Raji (cell line): ENCODE measurements around the gene MACF1.

Source experiments
- POLR2A ChIP-seq: IDR thresholded peaks from 2 replicates; pipeline ENCODE4 v1.6.1; 2011; ENCODE audit warnings: low read depth, low read length, control low read depth; ENCODE audit not compliant: insufficient read depth

The MACF1 gene

GRCh38 chr1:39173995-39174380 lies 30.5 kb upstream of the MACF1 start:
- no peak for TF ChIP-seq POLR2A

GRCh38 chr1:39174390-39175081 lies 30.0 kb upstream of the MACF1 start:
- TF ChIP-seq POLR2A, result no peak

DNA sequence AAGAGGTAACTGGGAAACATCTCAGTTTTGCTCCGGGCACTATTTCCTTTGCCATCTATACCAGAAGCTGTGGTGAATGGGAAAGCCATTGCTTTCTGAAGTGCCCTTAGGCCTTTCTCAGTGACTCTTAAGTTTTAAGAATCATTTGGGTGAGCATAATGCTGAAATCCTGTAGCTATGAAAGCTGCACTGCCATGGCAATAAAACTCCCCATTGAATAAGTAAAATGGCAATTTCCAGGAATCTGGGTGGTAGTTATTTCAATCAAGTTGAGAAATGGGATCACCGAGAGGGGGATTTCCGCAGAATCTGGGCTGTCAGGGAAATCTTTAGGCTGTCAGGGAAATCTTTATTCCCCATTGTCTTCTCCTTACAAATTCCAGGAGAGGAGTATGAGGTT lies 26.8 kb upstream of the MACF1 start:
- TF ChIP-seq POLR2A, result no peak

DNA sequence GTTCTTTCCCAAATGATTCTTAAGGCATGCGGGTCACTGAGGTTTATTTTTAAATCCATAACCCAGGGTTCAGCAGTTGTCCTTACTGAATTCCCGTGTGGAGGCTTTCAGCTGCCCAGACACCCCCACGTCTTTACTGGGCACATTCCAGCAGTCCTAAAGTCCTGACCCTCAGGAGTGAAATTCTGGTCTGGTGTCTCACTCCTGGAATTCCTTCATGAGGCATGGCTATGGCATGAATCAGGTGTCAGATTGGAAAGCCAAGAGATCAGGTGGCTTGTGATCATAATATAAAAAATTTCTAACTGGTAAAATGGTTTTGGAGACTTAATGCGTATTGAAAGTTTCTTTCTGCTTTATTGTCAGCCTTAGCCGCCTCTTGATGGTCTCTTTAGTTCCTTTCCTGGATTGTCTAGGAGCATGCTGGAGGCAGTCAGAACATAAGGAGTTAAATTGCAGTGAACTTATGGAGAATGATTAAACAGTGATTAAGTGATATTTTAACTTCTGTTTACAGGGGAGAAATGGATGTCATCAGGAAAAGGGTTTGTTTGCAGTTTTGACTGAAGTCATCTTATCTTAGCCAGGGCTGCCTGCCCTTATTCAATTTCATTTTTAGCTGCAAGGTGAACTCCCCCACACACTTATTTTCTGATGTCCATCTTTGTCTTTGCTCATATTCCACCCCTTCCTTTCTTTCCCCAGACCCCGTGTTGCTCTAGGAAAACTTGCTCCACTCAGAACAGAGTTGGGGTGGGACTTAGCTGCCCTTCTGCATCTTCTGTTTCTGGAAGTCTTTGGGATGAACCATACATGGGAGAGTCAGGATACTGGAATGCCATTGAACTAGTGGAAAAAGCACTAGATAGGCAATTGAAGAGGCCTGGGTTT lies 25.7 kb upstream of the MACF1 start:
- TF ChIP-seq POLR2A, result no peak

DNA sequence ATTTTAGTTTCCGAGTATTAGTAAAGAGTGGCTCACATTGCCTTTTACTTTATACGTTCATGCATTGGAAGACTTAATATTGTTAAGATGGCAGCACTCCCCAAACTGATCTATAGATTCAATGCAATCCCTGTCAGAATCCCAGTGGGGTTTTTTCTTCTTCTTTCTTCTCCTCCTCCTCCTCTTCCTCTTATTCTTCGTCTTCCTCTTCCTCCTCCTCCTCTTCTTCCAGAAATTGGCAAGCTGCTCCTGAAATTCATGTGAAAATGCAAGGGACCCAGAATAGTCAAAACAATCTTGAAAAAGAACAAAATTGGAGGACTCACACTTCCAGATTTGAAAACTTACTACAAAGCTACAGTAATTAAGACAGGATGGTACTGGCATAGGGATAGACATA lies 23.2 kb upstream of the MACF1 start:
- no peak for TF ChIP-seq POLR2A

DNA sequence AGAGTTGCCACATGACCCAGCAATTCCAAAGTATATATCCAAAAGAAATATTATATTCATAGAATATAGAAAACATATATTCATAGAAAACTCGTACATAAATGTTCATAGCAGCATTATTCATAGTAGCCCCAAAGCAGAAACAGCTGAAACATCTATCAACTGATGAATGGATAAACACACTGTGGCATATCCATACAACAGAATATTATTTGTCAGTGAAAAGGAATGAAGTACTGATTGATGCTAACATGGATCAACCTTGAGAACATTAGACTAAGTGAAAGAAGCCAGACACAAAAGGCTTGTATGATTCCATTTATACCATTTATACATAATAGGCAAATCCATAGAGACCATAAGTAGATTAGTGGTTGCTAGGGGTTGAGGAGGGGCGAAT lies 21.7 kb upstream of the MACF1 start:
- TF ChIP-seq POLR2A, result no peak

GRCh38 chr1:39183503-39184353 lies 20.8 kb upstream of the MACF1 start:
- no peak for TF ChIP-seq POLR2A

- no peak for TF ChIP-seq POLR2A
Observed at GRCh38 chr1:39184354-39184818, 20.1 kb upstream of the MACF1 start.

- TF ChIP-seq POLR2A, result no peak
Observed at GRCh38 chr1:39187275-39188046, 17.0 kb upstream of the MACF1 start.

DNA sequence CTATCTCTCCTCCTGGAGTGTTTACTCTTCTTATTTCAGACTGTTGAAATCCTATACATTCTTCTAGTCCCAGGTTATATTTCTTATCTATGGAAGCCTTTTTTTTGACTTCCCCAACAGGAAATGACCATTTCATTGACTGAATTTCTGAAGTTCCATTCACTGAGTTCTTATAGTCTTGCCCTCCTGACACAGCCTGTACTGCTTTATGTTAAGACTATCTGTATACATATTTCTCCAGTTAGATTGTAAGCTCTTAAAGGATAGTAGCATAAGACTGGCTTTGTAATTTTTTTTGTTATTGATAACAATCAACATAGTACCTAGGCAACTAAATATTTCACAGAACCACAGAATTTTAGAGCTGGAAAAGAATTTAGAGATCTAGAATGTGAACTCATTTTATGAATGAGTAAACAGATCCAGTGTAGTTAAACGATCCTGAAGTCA lies 14.9 kb upstream of the MACF1 start:
- TF ChIP-seq POLR2A, result no peak

- no peak for TF ChIP-seq POLR2A
Observed at GRCh38 chr1:39190096-39190495, 14.4 kb upstream of the MACF1 start.

GRCh38 chr1:39194398-39195051 lies 10.0 kb upstream of the MACF1 start:
- TF ChIP-seq POLR2A, result no peak

- TF ChIP-seq POLR2A, result no peak
Observed at GRCh38 chr1:39195166-39196111, 9.1 kb upstream of the MACF1 start.
